K562 (cell line): Measurements from ENCODE around the gene KARS1. TPM values are rescaled to one million over a fixed set of nuclear protein-coding genes. Genes with fewer than 3 reads are reported as not detected.

Experiments used
- CBFB ChIP-seq: sonication (generic); formaldehyde crosslinking; IDR thresholded peaks from 2 replicates; pipeline ENCODE4 v1.4.0; 2020; ENCODE audit warnings: mild to moderate bottlenecking, missing genetic modification reagents
- ETV1 ChIP-seq: fragments of 450-650 bp; conservative IDR thresholded peaks from 2 replicates; pipeline ENCODE4 v1.6.1; 2016; ENCODE audit warnings: missing genetic modification characterization, control low read depth, low read depth, missing compliant biosample characterization
- ETV5 ChIP-seq: sonication (generic); formaldehyde crosslinking; IDR thresholded peaks from 2 replicates; pipeline ENCODE4 v1.4.0; 2020; ENCODE audit warnings: low read depth, mild to moderate bottlenecking, missing genetic modification reagents
- GABPB1 ChIP-seq: sonication (generic); formaldehyde crosslinking; IDR thresholded peaks from 2 replicates; pipeline ENCODE4 v1.8.0; 2022; ENCODE audit warnings: mild to moderate bottlenecking, missing genetic modification reagents
- MXI1 ChIP-seq: IDR thresholded peaks from 2 replicates; pipeline ENCODE4 v1.6.1; 2011; ENCODE audit warnings: low read depth, mild to moderate bottlenecking, improper control_type of control experiment, low read length
- NR3C1 ChIP-seq: sonication (generic); formaldehyde crosslinking; IDR thresholded peaks from 2 replicates; pipeline ENCODE4 v1.8.1; 2022; ENCODE audit warnings: missing genetic modification reagents
- PTTG1 ChIP-seq: fragments of 450-650 bp; IDR thresholded peaks from 2 replicates; pipeline ENCODE4 v1.6.1; 2016; ENCODE audit warnings: low read depth, mild to moderate bottlenecking, missing genetic modification characterization, missing compliant biosample characterization
- RAD21 ChIP-seq, 2 experiments: fragments of 250-450 bp in 1 of 2; fragments of 450-650 bp in 1 of 2; sonication (Bioruptor Pico) in 1 of 2; formaldehyde crosslinking in 1 of 2; IDR thresholded peaks in 1 of 2; conservative IDR thresholded peaks in 1 of 2; 2 replicates each; pipeline versions ENCODE4 v1.4.0 to v1.8.0; 2020 to 2022; ENCODE audit warnings: mild to moderate bottlenecking in 2 of 2, moderate library complexity in 1 of 2
- ZNF274 ChIP-seq: IDR thresholded peaks from 2 replicates; pipeline ENCODE4 v1.6.1; 2011; ENCODE audit warnings: low read depth, mild to moderate bottlenecking, low read length, moderate library complexity, borderline replicate concordance
- polyA plus RNA-seq, 8 experiments: library from polyadenylated mRNA; depleted of rRNA in 4 of 8; stranded (reverse) in 5 of 8; unstranded in 3 of 8; fragments of >200 nt; fragmentation: Nextera tagmentation in 2 of 8; fragmentation: Illumina TruSeq in 1 of 8; extraction: Ambion mirVana in 2 of 8; extraction: Trizol in 1 of 8; gene quantifications; 2 replicates each; pipeline versions ENCODE4 v1.2.1 to v1.2.3, GENCODE V29; 2011 to 2014; ENCODE audit warnings: inconsistent platforms in 1 of 8, missing spikeins in 1 of 8
- total RNA-seq, 7 experiments: library from RNA; depleted of rRNA in 6 of 7; stranded (reverse); fragments of >200 nt in 6 of 7; fragmentation: Illumina TruSeq in 2 of 7; extraction: Trizol in 2 of 7; gene quantifications; 2 replicates each; pipeline versions ENCODE4 v1.2.1 to v1.2.3, GENCODE V29; 2011 to 2021; ENCODE audit warnings: low replicate concordance in 1 of 7
- TF ChIP-seq, protein P1 (sequence below), 3 experiments: fragments of 200-800 bp in 1 of 3; fragments of 250-450 bp in 1 of 3; fragments of 450-650 bp in 1 of 3; sonication (Bioruptor Pico) in 1 of 3; sonication (Bioruptor generic) in 1 of 3; formaldehyde crosslinking in 1 of 3; IDR thresholded peaks; 2 replicates each; pipeline versions ENCODE4 v1.6.1 to v1.8.0; 2016 to 2022; ENCODE audit warnings: mild to moderate bottlenecking in 2 of 3, missing genetic modification characterization in 2 of 3, missing compliant biosample characterization in 1 of 3, moderate library complexity in 1 of 3
- TF ChIP-seq, protein P2 (sequence below): fragments of 200-800 bp; sonication (Bioruptor generic); IDR thresholded peaks from 2 replicates; pipeline ENCODE4 v1.6.1; 2017; ENCODE audit warnings: missing genetic modification characterization, missing compliant biosample characterization
- TF ChIP-seq, protein P3 (sequence below), 2 experiments: IDR thresholded peaks; 2 replicates each; pipeline ENCODE4 v1.6.1; 2011; ENCODE audit warnings: borderline replicate concordance in 1 of 2, control low read depth in 1 of 2, low read depth in 1 of 2, low read length in 1 of 2, mild to moderate bottlenecking in 1 of 2, mixed read lengths in 1 of 2, moderate library complexity in 1 of 2; ENCODE audit not compliant: insufficient read depth in 1 of 2, insufficient read length in 1 of 2, poor library complexity in 1 of 2, severe bottlenecking in 1 of 2; ENCODE audit errors: extremely low read depth in 1 of 2
- TF ChIP-seq, protein P4 (sequence below): sonication (generic); formaldehyde crosslinking; IDR thresholded peaks from 2 replicates; pipeline ENCODE4 v1.8.0; 2023; ENCODE audit warnings: mild to moderate bottlenecking, missing genetic modification reagents

KARS1 gene
- total and polyA plus RNA-seq, 9 of the 15 experiments (the other 6 are each of a cell fraction or from before 2014, with no cell fraction given), result 223 to 386 (median 304) TPM

DNA sequence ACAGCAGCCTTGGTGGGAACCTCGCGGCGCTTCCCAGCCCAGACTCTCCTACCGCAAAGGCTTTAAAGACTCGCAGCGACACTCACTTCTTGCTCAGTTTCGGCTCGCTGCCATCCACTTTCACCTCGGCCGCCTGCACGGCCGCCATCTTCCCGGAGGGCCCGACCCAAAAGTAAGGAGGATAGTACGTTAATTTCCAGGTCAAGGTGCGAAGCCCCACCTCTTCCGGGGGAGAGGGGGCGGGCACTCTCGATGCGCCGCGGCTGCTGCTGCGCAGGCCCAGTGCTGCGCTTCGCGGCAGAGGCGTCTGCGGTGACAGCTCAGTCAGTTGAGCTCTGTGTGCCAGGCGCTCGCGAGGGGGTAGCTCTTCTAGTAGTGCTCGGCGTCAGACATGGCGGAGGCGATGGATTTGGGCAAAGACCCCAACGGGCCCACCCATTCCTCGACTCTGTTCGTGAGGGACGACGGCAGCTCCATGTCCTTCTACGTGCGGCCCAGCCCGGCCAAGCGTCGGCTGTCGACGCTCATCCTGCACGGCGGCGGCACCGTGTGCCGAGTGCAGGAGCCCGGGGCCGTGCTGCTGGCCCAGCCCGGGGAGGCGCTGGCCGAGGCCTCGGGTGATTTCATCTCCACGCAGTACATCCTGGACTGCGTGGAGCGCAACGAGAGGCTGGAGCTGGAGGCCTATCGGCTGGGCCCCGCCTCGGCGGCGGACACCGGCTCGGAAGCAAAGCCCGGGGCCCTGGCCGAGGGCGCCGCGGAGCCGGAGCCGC lies at the start of gene KARS1, which contains the start of gene TERF2IP (continued):
- TF ChIP-seq, protein P1, sequence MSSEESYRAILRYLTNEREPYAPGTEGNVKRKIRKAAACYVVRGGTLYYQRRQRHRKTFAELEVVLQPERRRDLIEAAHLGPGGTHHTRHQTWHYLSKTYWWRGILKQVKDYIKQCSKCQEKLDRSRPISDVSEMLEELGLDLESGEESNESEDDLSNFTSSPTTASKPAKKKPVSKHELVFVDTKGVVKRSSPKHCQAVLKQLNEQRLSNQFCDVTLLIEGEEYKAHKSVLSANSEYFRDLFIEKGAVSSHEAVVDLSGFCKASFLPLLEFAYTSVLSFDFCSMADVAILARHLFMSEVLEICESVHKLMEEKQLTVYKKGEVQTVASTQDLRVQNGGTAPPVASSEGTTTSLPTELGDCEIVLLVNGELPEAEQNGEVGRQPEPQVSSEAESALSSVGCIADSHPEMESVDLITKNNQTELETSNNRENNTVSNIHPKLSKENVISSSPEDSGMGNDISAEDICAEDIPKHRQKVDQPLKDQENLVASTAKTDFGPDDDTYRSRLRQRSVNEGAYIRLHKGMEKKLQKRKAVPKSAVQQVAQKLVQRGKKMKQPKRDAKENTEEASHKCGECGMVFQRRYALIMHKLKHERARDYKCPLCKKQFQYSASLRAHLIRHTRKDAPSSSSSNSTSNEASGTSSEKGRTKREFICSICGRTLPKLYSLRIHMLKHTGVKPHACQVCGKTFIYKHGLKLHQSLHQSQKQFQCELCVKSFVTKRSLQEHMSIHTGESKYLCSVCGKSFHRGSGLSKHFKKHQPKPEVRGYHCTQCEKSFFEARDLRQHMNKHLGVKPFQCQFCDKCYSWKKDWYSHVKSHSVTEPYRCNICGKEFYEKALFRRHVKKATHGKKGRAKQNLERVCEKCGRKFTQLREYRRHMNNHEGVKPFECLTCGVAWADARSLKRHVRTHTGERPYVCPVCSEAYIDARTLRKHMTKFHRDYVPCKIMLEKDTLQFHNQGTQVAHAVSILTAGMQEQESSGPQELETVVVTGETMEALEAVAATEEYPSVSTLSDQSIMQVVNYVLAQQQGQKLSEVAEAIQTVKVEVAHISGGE (CRISPR knock-in tag; IDR thresholded peaks at IDR 0.05), result peak in 1 of 3 experiments; percentile 84; a peak in 3 of 6 replicates
- TF ChIP-seq, protein P2, sequence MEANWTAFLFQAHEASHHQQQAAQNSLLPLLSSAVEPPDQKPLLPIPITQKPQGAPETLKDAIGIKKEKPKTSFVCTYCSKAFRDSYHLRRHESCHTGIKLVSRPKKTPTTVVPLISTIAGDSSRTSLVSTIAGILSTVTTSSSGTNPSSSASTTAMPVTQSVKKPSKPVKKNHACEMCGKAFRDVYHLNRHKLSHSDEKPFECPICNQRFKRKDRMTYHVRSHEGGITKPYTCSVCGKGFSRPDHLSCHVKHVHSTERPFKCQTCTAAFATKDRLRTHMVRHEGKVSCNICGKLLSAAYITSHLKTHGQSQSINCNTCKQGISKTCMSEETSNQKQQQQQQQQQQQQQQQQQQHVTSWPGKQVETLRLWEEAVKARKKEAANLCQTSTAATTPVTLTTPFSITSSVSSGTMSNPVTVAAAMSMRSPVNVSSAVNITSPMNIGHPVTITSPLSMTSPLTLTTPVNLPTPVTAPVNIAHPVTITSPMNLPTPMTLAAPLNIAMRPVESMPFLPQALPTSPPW (CRISPR knock-in tag), result peak; percentile 88
- TF ChIP-seq GABPB1 (CRISPR knock-in tag) (peak; percentile 91), ETV5 (peak; percentile 47; the same call in 1 of the 2 replicates), ZNF274 (no peak), CBFB (peak; percentile 49; the same call in 1 of the 2 replicates), PTTG1 (tag) (no peak), MXI1 (0 out of 2 replicates have a peak, but pooled peaks have one; percentile 10), NR3C1 (CRISPR knock-in tag) (no peak), RAD21 (CRISPR knock-in tag; conservative IDR thresholded peaks at IDR 0.05 in 1 of 2, IDR thresholded peaks at IDR 0.05 in 1 of 2) (no peak), ETV1 (tag) (no peak)
- TF ChIP-seq, protein P3, sequence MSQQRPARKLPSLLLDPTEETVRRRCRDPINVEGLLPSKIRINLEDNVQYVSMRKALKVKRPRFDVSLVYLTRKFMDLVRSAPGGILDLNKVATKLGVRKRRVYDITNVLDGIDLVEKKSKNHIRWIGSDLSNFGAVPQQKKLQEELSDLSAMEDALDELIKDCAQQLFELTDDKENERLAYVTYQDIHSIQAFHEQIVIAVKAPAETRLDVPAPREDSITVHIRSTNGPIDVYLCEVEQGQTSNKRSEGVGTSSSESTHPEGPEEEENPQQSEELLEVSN (IDR thresholded peaks at IDR 0.05; ENCODE audit: borderline replicate concordance in 1 of 2, extremely low read depth in 1 of 2, insufficient read depth in 1 of 2, insufficient read length in 1 of 2, low read depth in 1 of 2, low read length in 1 of 2, poor library complexity in 1 of 2, severe bottlenecking in 1 of 2), result peak in 1 of 2 experiments; percentile 51
- TF ChIP-seq, protein P4, sequence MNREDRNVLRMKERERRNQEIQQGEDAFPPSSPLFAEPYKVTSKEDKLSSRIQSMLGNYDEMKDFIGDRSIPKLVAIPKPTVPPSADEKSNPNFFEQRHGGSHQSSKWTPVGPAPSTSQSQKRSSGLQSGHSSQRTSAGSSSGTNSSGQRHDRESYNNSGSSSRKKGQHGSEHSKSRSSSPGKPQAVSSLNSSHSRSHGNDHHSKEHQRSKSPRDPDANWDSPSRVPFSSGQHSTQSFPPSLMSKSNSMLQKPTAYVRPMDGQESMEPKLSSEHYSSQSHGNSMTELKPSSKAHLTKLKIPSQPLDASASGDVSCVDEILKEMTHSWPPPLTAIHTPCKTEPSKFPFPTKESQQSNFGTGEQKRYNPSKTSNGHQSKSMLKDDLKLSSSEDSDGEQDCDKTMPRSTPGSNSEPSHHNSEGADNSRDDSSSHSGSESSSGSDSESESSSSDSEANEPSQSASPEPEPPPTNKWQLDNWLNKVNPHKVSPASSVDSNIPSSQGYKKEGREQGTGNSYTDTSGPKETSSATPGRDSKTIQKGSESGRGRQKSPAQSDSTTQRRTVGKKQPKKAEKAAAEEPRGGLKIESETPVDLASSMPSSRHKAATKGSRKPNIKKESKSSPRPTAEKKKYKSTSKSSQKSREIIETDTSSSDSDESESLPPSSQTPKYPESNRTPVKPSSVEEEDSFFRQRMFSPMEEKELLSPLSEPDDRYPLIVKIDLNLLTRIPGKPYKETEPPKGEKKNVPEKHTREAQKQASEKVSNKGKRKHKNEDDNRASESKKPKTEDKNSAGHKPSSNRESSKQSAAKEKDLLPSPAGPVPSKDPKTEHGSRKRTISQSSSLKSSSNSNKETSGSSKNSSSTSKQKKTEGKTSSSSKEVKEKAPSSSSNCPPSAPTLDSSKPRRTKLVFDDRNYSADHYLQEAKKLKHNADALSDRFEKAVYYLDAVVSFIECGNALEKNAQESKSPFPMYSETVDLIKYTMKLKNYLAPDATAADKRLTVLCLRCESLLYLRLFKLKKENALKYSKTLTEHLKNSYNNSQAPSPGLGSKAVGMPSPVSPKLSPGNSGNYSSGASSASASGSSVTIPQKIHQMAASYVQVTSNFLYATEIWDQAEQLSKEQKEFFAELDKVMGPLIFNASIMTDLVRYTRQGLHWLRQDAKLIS (CRISPR knock-in tag), result 0 out of 2 replicates have a peak, but pooled peaks have one; percentile 31
